HG02642 (cell line): ENCODE measurements around the gene GADD45GIP1.

Experiments used
- ATAC-seq: cut with Tn5 transposase; IDR thresholded peaks from one replicate; pipeline ENCODE4 v1.9.1; 2021; ENCODE audit warnings: mild to moderate bottlenecking; ENCODE audit not compliant: unreplicated experiment, poor library complexity

GADD45GIP1 gene

GRCh38 chr19:12956446-12957388, at the start of gene GADD45GIP1:
Gene GADD45GIP1, minus strand, starts transcription at chr19:12957223. Its CDS starts 11 bp downstream, at chr19:12957212.
- peak; percentile 80 for ATAC-seq

GRCh38 chr19:13005861-13006370, 48.9 kb upstream of the GADD45GIP1 start:
- ATAC-seq, result no peak

GRCh38 chr19:13005253-13005652, 48.2 kb upstream of the GADD45GIP1 start:
- ATAC-seq, result no peak

GRCh38 chr19:13004273-13004672, 47.2 kb upstream of the GADD45GIP1 start:
- ATAC-seq, result no peak

GRCh38 chr19:13003081-13003480, 46.1 kb upstream of the GADD45GIP1 start:
- no peak for ATAC-seq

- ATAC-seq, result no peak
Observed at GRCh38 chr19:13002166-13002898, 45.3 kb upstream of the GADD45GIP1 start.

GRCh38 chr19:13001502-13002165, 44.6 kb upstream of the GADD45GIP1 start:
- no peak for ATAC-seq

GRCh38 chr19:13001166-13001501, 44.1 kb upstream of the GADD45GIP1 start:
- ATAC-seq, result no peak

GRCh38 chr19:12997967-12998940, 41.2 kb upstream of the GADD45GIP1 start:
- ATAC-seq, result no peak

- no peak for ATAC-seq
Observed at GRCh38 chr19:12997179-12997966, 40.4 kb upstream of the GADD45GIP1 start.

- no peak for ATAC-seq
Observed at GRCh38 chr19:12996406-12997094, 39.5 kb upstream of the GADD45GIP1 start.

- no peak for ATAC-seq
Observed at GRCh38 chr19:12995596-12996405, 38.8 kb upstream of the GADD45GIP1 start.

- no peak for ATAC-seq
Observed at GRCh38 chr19:12994701-12995595, 37.9 kb upstream of the GADD45GIP1 start, which contains the start of gene NFIX. Gene NFIX, plus strand, starts transcription at chr19:12995475. Its CDS starts 363 bp downstream, at chr19:12995838.

- no peak for ATAC-seq
Observed at GRCh38 chr19:12993562-12993961, 36.5 kb upstream of the GADD45GIP1 start.

GRCh38 chr19:12992729-12993128, 35.7 kb upstream of the GADD45GIP1 start:
- ATAC-seq, result no peak

GRCh38 chr19:12991296-12991695, 34.3 kb upstream of the GADD45GIP1 start:
- no peak for ATAC-seq
